Measurements from ENCODE around the gene COL5A1.

COL5A1 gene

DNA sequence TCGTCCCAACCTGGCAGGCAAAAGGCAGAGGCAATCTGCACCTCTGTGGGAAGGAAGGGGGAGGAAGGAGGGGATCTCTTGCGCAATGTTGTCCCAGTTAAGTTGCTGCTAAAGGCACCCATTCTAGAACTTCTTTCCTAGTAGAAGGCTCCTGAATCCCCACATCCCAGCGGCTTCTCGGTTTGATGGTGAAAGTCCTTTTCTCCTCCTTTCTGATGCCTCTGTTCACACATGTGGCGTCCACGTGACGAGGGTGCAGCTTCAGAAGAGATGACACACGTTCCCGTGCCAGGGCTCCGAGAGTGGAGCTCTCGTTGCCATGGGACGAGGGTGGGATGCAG is 142.1 kb downstream of the COL5A1 start:
- no peaks in the 10 kb centered on the region for H3K9me3 Mint-ChIP-seq
- H3K4me3 Mint-ChIP-seq = no peak overlapping the region
- H3K4me1 Mint-ChIP-seq = no peaks in the 10 kb centered on the region
- H3K27ac Mint-ChIP-seq = no peak overlapping the region
- TF ChIP-seq, protein P1, sequence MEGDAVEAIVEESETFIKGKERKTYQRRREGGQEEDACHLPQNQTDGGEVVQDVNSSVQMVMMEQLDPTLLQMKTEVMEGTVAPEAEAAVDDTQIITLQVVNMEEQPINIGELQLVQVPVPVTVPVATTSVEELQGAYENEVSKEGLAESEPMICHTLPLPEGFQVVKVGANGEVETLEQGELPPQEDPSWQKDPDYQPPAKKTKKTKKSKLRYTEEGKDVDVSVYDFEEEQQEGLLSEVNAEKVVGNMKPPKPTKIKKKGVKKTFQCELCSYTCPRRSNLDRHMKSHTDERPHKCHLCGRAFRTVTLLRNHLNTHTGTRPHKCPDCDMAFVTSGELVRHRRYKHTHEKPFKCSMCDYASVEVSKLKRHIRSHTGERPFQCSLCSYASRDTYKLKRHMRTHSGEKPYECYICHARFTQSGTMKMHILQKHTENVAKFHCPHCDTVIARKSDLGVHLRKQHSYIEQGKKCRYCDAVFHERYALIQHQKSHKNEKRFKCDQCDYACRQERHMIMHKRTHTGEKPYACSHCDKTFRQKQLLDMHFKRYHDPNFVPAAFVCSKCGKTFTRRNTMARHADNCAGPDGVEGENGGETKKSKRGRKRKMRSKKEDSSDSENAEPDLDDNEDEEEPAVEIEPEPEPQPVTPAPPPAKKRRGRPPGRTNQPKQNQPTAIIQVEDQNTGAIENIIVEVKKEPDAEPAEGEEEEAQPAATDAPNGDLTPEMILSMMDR (IDR thresholded peaks at IDR 0.05; ENCODE audit: unreplicated experiment in 3 of 3) = no peak
- H3K36me3 Mint-ChIP-seq (ENCODE audit: low read depth) = no peaks in the 10 kb centered on the region
- no peaks in the 10 kb centered on the region for H3K27me3 Mint-ChIP-seq (ENCODE audit: low read depth)

DNA sequence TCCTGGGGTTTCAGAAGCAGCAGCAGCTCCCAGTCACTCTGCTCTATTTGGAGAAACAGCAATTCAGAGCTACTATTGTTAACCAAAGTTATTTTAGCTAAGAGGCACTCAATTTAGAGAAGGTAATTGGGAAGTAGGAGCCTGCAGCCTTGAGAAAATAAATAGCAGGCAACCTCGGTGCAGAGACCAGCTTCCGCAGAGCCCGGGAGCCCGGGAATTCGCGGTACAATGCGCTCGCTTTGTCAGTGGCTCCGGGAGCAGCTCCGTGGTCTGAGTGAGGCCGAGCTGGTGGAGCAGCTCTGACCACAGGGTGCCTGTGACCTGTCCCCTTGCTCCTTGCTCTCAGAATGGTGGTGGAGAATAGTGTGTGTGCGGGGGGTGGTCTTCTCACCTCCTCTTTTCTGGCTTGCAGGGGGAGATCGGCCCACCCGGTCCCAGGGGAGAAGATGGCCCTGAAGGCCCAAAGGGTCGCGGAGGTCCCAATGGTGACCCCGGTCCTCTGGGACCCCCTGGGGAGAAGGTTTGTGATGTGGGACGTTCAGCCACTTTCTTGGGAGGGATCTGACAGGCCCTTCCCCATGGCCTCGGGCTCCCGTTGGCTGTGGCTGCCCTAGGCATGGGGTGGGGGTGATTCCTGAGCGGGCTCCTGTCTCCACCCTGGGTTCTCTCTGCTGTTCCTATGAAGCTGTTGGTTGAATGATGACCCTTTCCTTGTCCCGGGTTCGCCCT is 143.1 kb downstream of the COL5A1 start:
- Mint-ChIP-seq H3K4me3 (no peak overlapping the region), H3K27me3 (ENCODE audit: low read depth) (no peaks in the 10 kb centered on the region), H3K4me1 (no peaks in the 10 kb centered on the region), H3K9me3 (no peaks in the 10 kb centered on the region), H3K36me3 (ENCODE audit: low read depth) (no peaks in the 10 kb centered on the region), H3K27ac (no peak overlapping the region)
- TF ChIP-seq, protein P1 (IDR thresholded peaks at IDR 0.05; ENCODE audit: unreplicated experiment in 3 of 3) = no peak

DNA sequence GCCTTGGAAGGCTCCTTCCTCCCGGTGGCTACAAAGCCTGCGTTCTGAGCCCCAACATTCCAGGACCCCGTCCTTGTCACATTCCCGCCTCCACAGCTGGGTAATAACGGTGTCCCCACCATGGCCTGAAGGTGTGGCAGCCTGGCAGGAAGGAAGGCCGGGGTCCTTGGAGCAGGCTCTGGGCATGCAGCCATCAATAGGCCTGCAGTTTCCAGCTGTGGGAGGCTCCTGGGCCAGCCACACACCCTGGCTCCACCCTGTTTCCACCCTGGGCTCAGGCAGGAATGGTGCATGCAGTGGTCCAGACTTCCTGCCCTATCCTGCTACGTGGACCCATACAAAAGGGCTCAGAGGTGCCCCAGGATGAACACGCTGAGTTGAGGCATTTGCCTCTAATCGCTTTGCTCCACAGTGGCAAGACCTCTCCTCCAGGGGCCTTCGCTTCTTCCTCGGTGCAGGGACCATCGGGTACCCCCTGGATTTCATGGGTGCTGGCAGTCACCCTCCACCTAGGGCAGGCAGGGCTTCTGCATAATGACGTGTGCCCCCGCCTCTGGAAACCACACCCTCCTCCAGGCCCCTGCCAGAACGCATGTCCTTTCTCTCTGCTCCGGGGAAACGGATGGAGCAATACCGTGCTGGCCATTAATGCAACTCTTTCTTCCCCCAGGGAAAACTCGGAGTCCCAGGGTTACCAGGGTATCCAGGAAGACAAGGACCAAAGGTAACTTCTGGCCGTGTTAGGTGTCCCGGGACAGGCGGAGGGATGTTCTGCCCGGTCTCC is 143.9 kb downstream of the COL5A1 start:
- H3K4me3 Mint-ChIP-seq = no peak overlapping the region
- H3K36me3 Mint-ChIP-seq (ENCODE audit: low read depth) = peaks cover 2% of the 10 kb centered on the region
- H3K27me3 Mint-ChIP-seq (ENCODE audit: low read depth) = no peaks in the 10 kb centered on the region

DNA sequence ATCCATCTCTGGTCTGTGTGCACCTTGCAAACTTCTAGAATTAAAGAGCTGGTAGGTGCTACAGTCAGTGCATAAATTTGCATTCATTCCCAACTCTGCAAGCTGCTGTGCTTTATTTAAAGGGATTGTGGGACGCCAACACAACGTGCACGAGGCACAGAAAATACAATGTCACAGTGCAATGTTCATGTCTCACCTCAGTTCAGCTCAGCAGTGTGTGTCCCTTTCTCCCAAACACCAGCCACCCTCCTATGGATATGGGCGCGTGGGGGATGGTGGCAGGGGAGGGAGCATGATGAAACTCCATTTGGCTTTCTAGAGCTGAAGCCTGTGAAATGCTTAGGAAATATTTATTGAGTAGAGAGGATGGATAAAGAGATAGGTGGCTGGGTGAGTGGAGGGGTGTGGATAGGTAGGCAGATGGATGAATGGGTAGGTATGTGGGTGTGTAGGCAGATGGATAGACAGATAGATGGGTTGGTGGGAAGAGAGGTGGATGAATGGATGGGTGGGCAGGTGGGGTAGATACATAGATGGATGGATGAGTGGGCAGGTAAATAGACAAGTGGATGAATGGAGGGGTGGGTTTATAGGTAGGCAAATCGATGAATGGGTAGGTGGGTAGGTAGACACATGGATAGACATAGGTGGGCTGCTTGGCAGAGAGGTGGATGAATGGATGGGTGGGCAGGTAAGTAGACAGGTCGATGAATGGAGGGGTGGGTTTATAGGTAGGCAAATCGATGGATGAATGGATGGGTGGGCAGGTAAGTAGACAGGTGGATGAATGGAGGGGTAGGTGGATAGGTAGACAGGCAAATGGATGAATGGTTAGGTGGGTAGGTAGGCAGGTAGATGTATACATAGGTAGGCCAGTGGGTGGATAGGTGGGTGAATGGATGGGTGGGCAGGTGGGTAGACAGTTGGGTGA is 146.3 kb downstream of the COL5A1 start:
- peaks cover 9% of the 10 kb centered on the region for H3K4me1 Mint-ChIP-seq
- H3K4me3 Mint-ChIP-seq = no peak overlapping the region
- TF ChIP-seq, protein P1 (IDR thresholded peaks at IDR 0.05; ENCODE audit: unreplicated experiment in 3 of 3) = no peak
- peaks cover 4% of the 10 kb centered on the region for H3K36me3 Mint-ChIP-seq (ENCODE audit: low read depth)
- H3K9me3 Mint-ChIP-seq = no peaks in the 10 kb centered on the region
- H3K27ac Mint-ChIP-seq = no peak overlapping the region
- H3K27me3 Mint-ChIP-seq (ENCODE audit: low read depth) = no peaks in the 10 kb centered on the region

More for the DNA sequence above, 143.9 kb downstream of the COL5A1 start:
- H3K4me1 Mint-ChIP-seq = no peaks in the 10 kb centered on the region
- H3K27ac Mint-ChIP-seq = no peak overlapping the region
- TF ChIP-seq, protein P1 (IDR thresholded peaks at IDR 0.05; ENCODE audit: unreplicated experiment in 3 of 3) = no peak
- H3K9me3 Mint-ChIP-seq = no peaks in the 10 kb centered on the region

DNA sequence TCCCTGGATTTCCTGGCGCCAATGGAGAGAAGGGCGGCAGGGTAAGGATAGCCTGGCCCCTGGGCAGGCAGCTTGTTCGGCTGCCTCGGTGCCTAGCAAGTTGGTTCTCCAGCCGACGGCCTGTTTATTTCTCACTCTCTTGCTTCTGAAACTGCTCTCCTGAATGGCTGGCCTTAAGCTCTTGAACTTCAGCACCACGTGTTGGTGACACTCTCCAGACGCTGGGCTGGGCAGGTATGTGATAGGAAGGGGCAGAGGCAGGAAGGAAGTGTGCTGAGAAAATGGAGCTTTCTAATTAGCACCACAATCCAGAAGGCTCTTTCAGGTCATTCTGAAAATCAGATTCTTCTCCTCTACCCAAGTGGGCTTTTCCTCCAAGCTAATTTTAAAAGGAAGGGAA is 147.6 kb downstream of the COL5A1 start:
- H3K4me1 Mint-ChIP-seq = peaks cover 20% of the 10 kb centered on the region
- H3K9me3 Mint-ChIP-seq = no peaks in the 10 kb centered on the region
- H3K36me3 Mint-ChIP-seq (ENCODE audit: low read depth) = peaks cover 4% of the 10 kb centered on the region
- no peaks in the 10 kb centered on the region for H3K27me3 Mint-ChIP-seq (ENCODE audit: low read depth)
- TF ChIP-seq, protein P1 (IDR thresholded peaks at IDR 0.05; ENCODE audit: unreplicated experiment in 3 of 3) = no peak
- H3K4me3 Mint-ChIP-seq = no peak overlapping the region
- H3K27ac Mint-ChIP-seq = no peak overlapping the region

Measured in nephron (organoid).